ENCODE data around the gene YDJC.

DNA sequence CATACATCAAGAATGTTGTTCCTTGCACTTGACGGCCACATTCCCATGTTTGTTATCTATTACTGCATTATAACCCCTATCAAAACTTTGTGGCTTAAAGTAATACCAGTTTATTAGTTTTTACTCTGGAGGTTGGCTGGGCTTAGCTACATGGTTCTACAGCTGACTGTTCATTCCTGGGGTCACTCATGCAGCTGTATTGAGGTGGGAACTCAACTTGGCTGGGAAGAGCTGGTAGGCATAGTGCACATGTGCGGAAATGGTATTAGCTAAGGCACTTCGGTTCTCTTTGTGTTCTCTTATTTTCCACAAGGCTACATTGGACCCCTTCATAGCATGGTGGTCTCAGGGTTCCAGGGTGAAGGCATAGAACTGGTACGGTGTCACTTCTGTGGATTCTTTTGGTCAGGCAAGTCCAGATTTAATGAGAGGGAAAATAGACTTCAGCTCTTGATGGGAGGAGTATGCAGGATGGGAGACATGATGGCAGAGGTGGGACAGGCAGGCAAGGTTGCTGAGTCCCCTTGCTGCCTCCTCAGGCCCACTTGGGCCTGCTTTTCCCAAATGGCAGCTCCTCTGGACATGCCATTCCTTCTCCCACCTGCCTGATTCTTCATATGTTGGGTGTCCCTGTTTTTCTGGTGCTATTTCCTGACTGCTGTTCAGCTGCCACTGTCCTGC lies 16.1 kb downstream of the YDJC start:
- TF ChIP-seq POLR2AphosphoS5 (IDR thresholded peaks at IDR 0.05) (no peak), CTCF (IDR thresholded peaks at IDR 0.05) (no peak), POLR2A (IDR thresholded peaks at IDR 0.05) (no peak)

Measured in suprapubic skin (tissue), 4 donors.